NCI-H187 treated with DMSO at 0.1 percent for 48 hours (cell line): ENCODE results near the gene ANXA2.
"Not testable (repeated sequence)": the region's sequence is repeated elsewhere in the genome, so short reads cannot be mapped to it uniquely, and the experiment has no call there.

Experiments used
- DNase-seq: peaks from one replicate; lab custom pipeline; 2025; lab: John Stamatoyannopoulos, UW

Gene ANXA2

DNA sequence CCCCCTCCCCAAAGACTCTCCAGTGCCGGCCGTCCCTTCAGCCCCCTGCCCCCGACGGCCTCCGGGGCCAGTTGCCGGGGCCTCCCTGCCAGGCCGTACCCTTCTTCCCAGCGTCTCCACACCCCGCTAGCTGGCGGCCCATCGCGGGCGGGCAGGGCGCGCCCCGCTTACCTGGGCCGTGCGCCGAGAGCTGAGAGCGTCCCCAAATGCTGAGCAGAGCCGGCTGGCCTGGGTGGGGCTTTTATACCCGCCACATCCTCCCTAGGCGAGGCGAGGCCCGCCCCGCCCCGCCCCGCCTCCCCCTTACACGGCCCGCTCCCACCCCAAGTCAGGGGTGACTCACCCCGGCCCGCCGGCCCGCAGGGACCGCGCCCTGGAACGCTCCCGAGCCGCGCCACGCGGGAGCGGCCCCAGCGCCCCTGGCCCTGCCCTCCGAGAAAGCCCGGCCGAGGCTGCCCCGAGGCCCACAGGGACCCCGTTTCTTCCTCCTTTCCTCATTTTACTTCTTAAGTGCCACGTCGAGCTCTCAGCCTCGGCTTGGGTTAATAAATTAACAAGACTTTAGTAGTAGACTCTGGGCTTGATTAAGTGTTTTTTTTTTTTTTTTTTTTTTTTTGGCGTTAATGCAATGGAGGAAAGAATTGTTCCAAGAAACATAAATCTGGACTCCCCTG is at the start of gene ANXA2:
ANXA2 (minus strand) TSS at position 215 of the 674 bp plus-strand sequence. CDS start 11,911 bp downstream, outside the sequence.
- DNase-seq: no peak

- DNase-seq: no peak
Measured at GRCh38 chr15:60444289-60444912, 46.6 kb upstream of the ANXA2 start.

DNA sequence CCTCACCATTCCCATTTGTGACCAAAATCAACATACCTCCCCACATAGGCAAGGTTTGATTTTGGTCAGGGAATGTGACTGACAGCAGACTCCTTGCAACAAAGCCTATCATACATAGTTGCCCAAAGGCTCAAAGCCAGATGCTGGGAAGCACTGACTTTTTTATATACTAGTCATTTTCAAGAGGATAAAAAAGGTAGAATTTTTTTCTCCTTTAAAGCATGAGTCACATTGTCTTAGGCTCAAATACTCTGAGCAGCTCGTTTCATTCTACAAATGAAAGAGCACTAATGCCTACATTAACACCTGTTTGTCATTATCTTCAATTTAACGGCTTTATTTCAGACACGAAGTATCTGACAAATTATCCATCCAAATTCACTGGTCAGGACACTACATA is 45.0 kb upstream of the ANXA2 start:
- no peak for DNase-seq

DNA sequence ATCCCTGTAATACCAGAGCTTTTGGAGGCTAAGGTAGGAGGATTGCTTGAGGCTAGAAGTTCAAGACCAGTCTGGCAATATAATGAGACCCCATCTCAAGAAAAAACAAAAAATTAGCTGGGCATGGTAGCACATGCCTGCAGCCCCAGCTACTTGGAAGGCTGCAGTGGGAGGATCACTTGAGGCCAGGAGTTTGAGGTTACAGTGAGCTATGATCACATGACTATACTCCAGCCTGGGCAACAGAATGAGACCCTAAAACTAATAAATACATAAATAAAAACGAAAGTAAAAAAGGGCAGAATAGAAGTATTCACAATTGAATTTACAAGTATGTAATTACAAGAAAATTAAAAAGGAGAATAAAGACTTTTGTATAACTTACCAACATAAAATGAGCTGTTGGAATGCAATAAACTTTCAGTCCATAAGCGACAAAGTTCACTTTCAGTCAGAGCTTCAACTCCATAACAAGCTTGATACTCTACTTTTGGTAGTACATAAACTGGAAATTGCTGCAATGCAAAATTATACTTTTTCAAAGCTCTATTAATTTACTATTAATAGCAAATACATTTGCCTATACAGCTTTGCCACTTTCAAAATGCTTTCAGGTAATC is 44.4 kb upstream of the ANXA2 start:
- DNase-seq: no peak

DNA sequence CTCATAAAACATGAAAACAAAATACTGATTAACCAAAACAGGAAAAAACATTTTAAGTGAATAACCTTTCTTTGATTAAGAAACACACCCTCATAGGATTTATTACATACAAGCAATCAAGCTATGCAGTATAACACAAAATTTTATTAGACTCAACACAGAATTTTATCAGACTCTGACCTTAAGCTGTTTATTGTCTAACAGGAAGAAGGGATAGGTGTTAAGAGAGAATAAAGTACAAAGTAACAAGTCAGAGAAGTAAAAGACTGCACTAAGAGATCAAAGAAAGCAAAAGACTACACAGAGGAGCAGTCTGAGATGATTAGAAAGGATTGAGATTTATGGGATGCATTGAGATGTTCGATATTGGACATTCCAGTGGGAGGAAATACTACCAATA is 43.5 kb upstream of the ANXA2 start:
- no peak for DNase-seq

GRCh38 chr15:60438646-60439045 is 40.9 kb upstream of the ANXA2 start:
- DNase-seq: no peak

DNA sequence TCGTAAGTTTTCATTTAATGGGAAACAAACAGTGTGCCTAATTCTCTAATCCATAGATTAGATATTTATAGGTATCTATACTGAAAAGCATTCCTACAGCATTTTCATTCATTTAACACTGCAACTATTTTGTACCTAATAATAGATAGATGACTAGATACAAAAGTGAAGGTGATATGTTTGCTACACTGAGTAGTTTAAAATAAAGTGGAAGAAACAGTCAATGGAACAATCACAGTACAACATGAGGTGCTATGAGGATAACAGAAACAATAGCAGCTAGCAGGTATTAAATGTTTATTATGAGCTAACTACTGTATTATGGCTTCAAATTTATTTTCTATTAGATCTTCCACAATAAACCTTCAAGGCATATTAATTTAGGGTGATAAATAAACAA is 31.1 kb upstream of the ANXA2 start:
- no peak for DNase-seq

GRCh38 chr15:60426870-60427508 is 29.2 kb upstream of the ANXA2 start:
- no peak for DNase-seq

GRCh38 chr15:60425461-60425860 is 27.7 kb upstream of the ANXA2 start:
- DNase-seq: no peak

GRCh38 chr15:60424006-60424405 is 26.2 kb upstream of the ANXA2 start:
- no peak for DNase-seq

GRCh38 chr15:60423537-60423936 is 25.8 kb upstream of the ANXA2 start:
- no peak for DNase-seq

DNA sequence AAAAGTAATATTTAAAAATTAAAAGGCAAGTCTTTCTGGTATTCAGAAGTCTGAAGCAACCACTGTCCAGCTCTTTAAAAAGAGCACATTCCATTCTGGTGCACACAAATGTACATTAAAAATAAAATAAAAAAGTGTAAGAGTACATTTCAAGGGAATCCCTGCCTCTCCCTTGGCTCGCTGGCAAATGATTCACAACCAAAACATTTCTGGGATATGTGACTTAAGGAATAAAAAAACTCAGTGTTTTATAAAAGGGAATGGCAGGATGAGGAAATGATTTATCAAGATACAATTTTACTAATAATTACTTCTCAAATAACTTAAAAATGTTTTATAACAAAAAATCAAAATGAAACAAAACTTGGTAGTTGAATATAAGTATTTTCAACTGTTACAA is 23.8 kb upstream of the ANXA2 start:
- DNase-seq: no peak

DNA sequence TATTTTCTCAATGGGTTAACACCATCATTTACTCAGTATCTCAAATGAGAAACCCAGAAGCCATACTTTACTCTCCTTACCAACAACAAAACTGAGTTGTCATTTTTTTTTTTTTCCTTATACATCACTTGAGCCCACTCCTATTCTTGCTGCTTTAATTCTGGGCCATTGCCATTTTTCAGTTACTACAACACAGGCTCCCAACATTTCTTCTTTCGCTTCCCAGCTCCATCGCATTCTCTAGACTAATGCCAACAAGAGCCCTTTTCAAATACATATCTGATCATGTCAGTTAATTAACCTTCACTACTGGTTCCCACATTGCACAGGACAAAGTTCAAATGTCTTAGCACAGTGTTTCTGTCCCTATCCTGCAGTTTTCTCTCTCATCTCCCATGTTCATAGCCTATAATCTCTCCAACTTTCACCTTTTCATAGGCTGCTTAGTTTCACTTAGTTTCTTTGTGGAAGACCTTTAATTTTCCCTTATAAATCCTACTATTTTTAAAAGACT is 22.5 kb upstream of the ANXA2 start:
- no peak for DNase-seq

DNA sequence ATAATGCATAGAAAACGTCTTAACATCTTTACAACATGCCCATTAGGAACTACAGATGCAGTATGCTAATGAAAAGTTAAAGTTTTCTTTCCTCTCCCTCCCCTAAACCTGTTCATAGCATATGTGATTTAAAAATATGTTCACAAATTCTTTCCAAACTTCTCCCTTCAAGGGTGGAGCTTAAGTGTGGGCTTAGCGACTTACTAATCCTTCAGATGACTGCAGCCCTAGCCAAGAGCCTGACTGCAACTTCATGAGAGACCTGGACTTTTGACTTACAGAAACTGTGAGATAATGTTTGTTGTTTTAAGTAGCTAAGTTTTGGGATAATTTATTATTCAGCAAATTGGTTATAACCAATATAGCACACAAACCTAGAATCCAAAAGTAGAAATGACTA is 22.0 kb upstream of the ANXA2 start:
- DNase-seq: no peak

DNA sequence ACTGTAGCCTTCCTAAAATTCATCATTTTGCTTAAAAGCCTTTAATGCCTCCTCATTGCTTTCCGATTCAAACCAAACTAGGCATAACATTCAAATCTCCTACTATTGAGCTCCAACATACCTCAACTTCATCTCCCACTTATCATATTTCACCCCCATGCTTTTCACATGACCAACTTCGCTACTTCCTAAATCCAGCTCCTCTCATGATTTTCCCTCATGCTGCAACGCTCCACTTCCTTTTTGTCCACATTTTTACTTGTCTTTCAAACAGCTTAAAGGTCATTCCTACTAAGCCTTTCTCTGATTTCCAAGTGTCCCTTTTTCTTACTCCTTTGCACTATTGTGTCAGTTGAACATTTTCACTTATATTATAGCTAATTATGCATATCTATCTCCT is 20.3 kb upstream of the ANXA2 start:
- DNase-seq: no peak

DNA sequence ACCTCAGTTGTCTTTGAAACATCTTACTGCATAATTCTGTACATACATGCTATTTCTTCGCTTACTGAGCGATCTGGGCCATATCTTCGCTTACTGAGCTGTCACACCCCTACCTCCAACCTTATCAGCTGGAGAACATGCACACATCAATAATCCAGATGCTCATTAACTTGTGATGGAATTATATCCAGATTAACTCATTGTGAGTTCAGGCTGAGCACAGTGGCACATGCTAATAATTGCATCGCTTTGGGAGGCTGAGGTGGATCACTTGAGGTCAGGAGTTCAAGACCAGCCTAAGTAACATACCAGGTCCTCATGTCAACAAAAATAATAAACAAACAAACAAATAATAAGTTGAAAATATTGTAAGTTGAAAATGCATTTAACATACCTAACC is 19.3 kb upstream of the ANXA2 start:
- no peak for DNase-seq

DNA sequence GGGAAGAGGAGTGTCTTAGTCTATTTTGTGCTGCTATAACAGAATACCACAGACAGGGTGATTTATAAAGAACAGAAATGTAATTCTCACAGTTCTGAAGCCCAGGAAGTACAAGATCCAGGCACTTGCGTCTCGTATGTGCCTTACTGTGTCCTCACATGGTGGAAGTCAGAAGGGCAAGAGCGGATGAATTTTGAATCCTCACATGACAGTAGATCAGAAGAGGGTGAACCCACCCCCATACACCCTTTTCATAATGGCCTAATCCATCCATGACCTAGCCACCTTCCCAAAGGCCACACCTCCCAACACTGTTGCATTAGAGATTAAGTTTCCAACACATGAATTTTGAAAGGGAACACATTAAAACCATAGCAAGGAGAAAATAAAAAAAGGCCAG is 18.7 kb upstream of the ANXA2 start:
- DNase-seq: no peak

- no peak for DNase-seq
Measured at GRCh38 chr15:60414016-60414682, 16.4 kb upstream of the ANXA2 start.

DNA sequence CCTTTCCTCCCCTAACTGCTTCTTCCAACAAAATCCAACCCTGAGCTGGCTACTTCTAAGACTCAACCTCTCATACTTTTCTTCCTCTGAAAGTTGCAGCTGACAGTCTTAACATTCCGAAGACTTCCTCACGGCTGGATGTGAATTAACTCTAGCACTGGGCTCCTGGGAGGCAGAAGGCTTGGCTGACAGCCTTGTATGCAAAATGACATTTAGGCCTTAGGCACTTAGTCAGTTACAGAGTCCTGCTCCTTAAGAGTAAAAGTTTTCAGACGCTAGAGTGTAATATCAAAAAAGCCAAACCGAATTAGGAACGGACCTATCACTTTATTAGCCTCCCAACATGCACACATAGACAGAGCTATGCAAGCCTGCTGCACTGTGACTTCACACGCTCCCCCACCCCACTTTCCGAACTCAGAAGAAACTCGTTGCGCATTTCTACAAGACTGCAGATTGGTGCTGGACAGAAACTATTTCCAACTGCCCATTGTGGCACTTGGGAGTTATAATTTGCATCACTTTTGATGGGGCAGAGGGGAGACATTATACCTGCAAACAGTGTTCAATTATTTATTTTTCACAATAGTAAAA is 15.5 kb upstream of the ANXA2 start:
- no peak for DNase-seq

DNA sequence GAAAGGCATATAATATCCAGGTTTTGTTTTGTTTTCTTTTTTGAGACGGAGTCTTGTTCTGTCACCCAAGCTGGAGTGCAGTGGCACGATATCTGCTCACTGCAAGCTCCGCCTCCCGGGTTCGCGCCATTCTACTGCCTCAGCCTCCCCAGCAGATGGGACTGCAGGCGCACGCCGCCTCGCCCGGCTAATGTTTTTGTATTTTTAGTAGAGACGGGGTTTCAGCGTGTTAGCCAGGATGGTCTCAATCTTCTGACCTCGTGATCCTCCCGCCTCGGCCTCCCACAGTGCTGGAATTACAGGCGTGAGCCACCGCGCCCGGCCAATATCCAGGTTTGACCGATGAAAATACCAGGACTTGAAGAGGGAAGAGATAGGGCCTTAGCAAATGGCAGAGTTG is 15.0 kb upstream of the ANXA2 start:
- not testable (repeated sequence) for DNase-seq

GRCh38 chr15:60411774-60412425 is 14.1 kb upstream of the ANXA2 start:
- DNase-seq: no peak
